Measurements from ENCODE around the gene ARID5B.
A peak's percentile ranks its signal among the peaks of the same experiment; 100 is the strongest.

ARID5B gene

DNA sequence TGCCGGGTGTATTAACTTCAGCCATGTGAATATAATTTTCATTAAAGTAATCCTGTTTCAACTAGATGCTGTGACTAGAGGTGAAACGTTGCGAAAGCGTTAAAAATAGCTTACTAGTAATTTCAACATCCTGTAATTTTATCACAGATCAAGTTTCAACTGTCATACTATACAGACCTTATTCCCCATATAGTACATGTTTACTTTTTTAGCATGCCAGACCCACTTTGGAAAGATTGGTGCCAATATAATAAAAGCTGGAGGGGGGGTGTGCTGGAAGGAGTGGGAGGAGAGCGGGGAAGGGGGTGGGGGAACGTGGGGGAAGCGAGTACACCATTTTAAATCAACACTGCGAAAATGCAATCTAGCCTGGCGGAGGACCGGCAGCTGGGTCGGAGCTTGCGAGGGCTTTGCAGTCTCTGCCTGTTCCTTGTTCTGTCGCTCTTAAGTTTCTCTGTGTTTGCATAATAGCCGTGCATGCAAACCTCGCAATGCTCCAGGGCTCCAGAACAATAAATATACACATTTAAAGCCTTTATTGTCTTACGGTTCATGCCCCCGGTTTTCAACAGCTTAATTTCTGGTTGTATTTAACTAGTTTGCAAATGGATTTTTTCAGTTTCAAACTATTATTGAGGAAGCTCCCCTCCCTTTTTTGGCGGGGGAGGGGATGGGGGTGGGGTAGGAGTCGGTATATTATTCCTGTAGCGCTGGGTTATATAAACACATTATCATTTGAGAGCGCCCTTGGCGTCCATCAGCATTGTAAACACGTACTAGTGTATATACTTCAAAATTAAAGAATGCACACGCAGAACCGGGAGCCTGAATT, 1.3 kb upstream of the ARID5B start:
- in situ Hi-C loops (cut with HindIII; ENCODE audit: low sequenced_read_pairs) = no loop called here
- H3K4me3 ChIP-seq (ENCODE audit: low read depth, low read length) = peak overlapping the region; percentile 79
- no peak for DNase-seq (ENCODE audit: low read depth)
- TF ChIP-seq, protein P1, sequence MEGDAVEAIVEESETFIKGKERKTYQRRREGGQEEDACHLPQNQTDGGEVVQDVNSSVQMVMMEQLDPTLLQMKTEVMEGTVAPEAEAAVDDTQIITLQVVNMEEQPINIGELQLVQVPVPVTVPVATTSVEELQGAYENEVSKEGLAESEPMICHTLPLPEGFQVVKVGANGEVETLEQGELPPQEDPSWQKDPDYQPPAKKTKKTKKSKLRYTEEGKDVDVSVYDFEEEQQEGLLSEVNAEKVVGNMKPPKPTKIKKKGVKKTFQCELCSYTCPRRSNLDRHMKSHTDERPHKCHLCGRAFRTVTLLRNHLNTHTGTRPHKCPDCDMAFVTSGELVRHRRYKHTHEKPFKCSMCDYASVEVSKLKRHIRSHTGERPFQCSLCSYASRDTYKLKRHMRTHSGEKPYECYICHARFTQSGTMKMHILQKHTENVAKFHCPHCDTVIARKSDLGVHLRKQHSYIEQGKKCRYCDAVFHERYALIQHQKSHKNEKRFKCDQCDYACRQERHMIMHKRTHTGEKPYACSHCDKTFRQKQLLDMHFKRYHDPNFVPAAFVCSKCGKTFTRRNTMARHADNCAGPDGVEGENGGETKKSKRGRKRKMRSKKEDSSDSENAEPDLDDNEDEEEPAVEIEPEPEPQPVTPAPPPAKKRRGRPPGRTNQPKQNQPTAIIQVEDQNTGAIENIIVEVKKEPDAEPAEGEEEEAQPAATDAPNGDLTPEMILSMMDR (IDR thresholded peaks at IDR 0.05; ENCODE audit: low read depth, low read length, missing control alignments) = no peak

DNA sequence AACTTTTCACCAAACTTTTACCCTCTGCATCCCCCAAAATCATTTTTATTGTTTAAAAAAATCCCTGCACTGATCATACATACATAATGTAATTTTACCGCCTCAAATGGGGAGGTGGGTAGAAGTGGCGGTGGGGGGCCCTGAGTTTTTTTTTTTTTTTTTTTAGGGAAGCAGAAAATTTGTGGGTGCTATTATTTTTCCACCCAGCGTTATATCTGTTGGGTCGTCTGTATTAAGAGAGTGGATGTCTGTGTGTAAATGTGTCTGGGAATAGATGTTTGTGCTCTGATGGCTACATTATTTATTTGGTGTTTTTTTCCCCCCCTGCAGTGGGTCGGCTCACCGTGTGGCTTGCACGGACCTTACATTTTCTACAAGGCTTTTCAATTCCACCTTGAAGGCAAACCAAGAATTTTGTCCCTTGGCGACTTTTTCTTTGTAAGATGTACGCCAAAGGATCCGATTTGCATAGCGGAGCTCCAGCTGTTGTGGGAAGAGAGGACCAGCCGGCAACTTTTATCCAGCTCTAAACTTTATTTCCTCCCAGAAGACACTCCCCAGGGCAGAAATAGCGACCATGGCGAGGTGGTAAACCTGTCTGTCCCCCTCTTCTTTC, 438 bp downstream of the ARID5B start:
- peak overlapping the region; percentile 79 for H3K4me3 ChIP-seq (ENCODE audit: low read depth, low read length)
- TF ChIP-seq, protein P1 (IDR thresholded peaks at IDR 0.05; ENCODE audit: low read depth, low read length, missing control alignments) = no peak
- in situ Hi-C loops (cut with HindIII; ENCODE audit: low sequenced_read_pairs) = no loop called here
- no peak for DNase-seq (ENCODE audit: low read depth)

DNA sequence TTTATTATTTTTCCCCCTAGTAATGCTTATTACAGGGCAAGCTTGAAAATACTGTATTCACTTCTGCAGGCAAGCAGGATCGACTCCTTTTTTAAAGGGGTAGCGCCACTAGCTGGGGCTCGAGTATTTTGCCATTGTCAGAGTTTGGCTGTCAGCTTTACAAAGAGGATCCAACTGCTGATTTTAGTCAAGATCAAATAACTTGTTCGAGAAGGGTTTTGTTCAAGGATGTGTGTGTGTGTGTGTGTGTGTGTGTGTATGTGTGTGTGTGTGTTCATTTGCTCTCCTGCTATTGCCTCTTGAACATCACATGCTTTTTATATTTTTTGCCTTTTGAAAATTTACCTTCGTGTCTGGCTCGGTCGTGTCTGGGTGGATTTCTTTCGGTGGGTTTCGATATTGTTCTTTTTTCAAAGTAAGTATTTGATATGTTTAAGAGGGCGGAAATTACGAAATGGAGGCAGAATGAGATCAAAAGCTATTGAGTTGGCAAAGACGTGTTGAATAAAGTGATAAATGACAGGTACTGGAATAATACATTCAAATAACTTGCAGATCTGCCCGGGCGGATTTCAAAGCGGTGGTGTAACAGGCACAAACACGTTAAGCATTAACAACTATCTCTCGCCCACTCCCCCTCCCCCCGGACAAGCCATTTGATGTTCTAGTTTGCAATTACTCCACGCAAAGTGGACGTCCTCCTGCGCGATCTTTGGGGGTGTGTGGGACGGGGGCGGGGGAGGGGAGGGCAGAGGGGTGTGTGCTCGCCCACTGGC, 1.1 kb downstream of the ARID5B start:
- H3K4me3 ChIP-seq (ENCODE audit: low read depth, low read length) = peak overlapping the region; percentile 79
- no peak for DNase-seq (ENCODE audit: low read depth)
- TF ChIP-seq, protein P1 (IDR thresholded peaks at IDR 0.05; ENCODE audit: low read depth, low read length, missing control alignments) = peak; percentile 22
- in situ Hi-C loops (cut with HindIII; ENCODE audit: low sequenced_read_pairs) = no loop called here

DNA sequence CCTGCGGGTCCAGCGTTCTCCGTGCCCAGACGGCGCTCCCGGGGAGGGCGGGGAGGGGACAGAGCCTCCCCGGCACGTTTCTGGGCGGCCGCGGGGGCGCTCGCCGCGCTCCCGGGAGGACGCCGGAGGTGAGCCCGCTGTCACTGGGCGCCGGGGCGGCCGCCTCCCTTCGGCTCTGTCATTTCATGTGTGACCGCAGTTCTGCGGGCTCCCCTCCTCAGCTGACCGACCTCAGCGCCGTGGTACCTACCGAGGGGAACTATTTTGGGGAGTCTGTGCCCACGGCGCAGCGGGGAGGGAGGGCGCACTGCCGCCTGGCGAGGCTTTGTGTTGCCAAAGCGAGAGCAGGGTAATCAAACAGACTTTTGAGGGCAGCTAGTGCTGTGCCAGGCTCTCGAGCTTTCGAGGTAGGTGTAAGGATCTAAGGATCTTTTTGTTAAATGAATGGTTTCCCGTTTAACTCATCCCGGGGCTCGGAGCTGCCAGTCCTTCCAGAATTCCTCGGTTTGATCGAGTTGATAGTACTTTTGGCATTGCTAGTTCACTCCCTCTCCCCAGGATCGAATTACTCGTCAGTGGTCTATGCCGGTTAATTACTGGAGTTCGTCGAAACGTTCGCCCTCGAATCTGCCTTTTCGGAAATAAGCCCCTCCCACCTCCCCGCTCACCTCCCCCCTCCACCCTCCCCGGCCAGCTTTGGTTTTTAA, 1.9 kb downstream of the ARID5B start:
- in situ Hi-C loops (cut with HindIII; ENCODE audit: low sequenced_read_pairs) = no loop called here
- DNase-seq (ENCODE audit: low read depth) = no peak
- TF ChIP-seq, protein P1 (IDR thresholded peaks at IDR 0.05; ENCODE audit: low read depth, low read length, missing control alignments) = peak; percentile 26
- H3K4me3 ChIP-seq (ENCODE audit: low read depth, low read length) = peak overlapping the region; percentile 79

DNA sequence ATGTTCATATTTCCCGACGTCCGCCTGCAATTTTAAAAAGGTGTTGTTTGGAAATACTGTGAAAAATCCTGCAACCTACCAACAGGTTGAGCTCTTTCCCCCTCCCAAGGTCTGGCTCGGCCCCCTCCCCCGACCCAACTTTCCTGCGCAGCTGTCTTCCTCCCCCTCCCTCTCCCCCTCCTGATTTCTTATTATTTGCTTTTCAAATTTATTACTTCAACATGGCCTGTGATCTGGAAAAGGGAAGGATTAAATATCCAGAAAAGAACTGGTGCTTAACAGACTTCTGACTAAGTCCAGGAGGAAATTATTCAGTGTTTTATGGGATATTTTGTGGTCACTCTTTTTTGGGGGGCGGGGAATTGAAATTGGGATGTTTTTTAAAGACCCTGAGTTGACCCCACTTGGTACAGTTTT, 2.4 kb downstream of the ARID5B start:
- H3K4me3 ChIP-seq (ENCODE audit: low read depth, low read length) = peak overlapping the region; percentile 79
- in situ Hi-C loops (cut with HindIII; ENCODE audit: low sequenced_read_pairs) = no loop called here
- DNase-seq (ENCODE audit: low read depth) = no peak
- TF ChIP-seq, protein P1 (IDR thresholded peaks at IDR 0.05; ENCODE audit: low read depth, low read length, missing control alignments) = no peak

All from astrocyte of the cerebellum (primary cell).